Dedifferentiated amniotic fluid mesenchymal stem cell (primary cell): Measurements from ENCODE around the gene DST.

ENCODE experiments used
- DNase-seq: peaks from one replicate; pipeline ENCODE4 v3.0.0-alpha.2; 2016; ENCODE audit errors: extremely low spot score

The DST gene

DNA sequence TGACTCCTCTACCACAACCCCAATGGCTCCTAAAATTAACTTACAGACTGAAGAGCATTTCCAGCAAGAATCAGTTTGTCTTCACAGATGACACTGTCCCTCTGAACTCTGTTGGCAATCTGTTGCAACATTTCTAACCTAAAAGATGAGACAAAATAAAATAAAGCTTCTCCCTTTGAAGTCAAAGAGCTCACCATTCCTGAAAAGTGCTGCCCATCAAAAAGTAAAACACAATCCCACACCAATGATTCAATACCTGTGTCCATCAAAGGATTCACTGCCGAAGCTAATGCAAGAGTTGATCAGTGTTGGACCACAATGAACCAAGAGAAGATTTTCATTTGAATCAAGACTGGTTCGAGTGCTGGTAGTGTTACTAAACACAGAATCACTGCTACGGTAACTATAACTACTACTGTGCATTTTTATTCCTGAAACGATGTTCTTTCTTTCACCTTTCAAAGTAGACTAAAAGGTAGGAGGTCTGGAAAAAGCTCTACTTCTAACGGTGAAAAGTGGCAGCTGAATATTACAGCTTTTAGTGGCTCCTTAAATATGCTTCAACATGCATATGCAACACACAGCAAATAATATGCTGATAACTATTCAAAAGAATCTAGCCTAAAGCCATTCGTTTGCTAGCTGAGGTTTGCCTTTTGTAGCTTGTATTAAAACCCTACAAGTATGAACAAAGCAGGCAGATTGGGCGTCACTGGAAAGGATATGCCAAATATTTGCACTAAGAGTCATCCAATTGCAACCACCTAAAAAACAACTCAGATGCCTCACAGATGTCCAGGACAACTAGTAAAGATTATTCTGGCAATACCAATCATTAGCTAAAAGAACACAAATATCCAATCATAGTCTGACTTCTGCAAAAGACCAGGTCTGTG lies at the start of gene DST:
Gene DST (minus strand): TSS at position 524 of the 896 bp plus-strand sequence.
- peak; percentile 94 for DNase-seq

DNA sequence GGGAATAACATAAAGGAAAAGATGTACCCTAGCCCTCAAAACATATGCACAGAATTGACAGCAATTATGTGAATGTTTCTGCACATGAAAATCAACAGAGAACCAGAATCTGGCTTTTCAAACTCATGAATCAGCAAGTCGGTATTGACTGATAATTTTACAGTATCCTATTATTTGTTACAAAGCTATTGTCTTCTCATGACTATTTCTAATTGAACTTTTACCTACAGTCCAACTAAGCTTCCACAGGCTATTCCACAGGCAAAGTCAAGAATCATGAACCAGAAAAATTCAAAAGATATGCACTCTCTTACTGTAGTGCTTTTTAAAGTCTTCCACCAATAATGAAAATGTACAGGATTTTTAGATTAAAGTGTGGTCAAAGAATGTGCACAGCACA lies 49.1 kb upstream of the DST start:
- no peak for DNase-seq

DNA sequence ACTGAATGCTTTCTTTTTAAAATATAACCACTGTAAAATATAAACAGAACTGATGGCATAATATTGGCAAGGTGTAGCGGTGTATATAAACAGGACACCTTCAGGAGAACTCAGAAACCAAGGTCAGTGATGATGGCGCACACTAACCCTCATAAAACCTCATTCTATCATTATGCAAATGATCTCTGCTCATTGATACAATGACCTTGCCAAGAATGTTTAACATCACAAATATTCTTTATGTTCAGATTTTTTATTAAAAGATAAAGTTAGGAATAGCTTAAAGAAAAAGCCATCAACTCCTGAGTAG lies 48.6 kb upstream of the DST start:
- no peak for DNase-seq

DNA sequence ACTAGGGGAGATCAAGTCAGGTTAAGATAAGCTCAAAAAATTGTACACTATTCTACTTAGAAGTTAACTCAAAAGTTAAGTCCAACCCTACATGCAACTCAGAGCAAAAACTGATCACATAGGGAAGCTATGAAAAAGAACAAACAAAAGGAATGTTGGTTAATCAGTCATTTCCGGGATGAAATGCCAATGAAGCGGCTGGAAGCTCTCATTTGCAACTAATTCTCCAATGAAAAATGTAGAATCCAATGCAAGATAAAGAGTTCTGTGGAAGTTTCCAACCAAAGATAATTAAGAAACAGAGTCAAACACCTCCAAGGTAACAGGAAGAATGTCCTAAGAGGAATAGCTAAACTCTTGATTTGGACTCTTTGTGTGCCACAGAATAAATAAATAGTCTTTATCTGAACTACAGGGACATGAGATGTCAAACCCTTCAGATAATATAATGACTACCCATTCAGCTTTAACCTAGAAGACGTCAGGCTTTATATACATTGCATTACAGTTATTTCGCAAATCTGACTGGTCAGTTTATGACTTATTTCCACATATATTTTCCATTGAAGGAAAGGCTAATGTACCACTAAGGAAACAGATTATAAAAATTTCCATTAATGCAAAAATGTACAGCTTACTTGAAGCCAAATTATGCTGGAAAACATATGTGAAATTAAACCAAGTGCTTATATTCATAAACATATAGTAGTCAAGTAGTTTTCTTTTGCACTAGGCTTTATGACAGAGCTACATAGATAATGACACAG lies 48.0 kb upstream of the DST start:
- peak; percentile 76 for DNase-seq

DNA sequence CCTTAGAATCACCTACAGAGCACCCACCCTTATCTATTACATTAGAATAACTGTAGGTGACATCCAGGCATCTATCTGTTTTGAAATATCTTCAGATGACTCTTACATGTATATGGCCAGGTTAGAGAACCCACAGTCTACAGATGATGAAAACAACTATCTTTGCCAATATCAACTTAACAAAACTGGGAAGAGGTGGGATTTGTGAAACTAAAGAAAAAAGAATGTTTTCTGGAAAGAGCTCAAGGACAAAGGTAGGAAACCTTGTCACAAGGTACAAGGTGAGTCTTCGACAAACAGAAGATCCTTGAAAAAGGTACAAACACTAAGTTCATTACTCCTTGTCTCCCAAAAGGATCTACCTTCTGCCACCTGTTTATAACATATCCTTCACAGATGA lies 47.0 kb upstream of the DST start:
- no peak for DNase-seq

DNA sequence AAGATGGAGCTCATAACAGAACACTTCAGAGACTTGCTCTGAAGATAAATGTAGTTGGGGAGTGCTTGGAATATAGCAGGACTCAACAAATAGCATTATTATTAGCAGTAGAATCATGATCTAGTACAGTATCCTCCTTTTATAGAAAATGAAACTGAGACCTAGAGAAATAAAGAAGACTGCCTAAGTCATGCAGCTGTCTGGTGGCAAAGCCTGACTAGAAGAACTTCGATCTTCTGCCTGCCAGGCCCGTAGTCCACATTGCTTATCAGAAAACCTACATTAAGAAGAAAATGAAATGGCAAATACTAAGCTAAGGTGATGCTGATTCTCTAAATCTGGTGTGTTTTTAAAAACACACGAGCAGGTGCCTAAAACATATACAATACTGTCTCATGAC lies 46.4 kb upstream of the DST start:
- DNase-seq = no peak

DNA sequence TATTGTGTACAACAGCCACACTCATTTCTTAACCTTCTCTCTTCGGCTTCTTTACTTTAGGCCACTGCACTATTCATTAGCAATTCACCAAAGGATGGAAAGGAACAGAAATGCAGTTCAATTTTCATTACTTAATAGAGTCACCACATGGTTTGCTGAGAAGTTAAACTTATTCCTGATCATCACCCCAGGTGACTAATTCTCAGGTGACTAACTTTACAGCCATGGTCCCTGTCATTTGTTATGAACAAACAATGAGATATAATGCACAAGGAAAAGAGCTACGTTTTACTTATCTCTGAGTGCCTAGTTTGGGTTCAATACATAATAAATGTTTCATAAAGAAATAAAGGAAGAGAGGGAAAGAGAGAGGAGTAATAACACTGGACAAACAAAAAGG lies 45.8 kb upstream of the DST start:
- DNase-seq = no peak

DNA sequence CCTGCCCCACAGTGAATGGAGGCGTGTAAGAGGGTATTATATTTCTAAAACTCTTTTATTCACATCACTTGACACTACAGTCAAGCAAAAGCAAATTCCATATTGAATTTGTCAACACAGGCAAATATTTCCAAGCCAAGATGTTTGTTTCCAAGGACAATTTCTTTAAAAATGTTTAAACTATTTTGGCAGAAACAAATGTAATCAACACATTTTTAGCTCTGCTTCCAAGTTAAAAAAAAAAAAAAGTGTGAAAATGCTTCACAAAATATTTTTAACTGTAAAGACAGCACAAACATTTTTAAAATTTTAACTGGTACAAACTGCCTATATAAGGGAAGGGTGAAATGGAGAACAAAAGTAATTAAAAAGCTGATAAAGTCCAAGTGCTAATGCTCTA lies 44.9 kb upstream of the DST start:
- no peak for DNase-seq

DNA sequence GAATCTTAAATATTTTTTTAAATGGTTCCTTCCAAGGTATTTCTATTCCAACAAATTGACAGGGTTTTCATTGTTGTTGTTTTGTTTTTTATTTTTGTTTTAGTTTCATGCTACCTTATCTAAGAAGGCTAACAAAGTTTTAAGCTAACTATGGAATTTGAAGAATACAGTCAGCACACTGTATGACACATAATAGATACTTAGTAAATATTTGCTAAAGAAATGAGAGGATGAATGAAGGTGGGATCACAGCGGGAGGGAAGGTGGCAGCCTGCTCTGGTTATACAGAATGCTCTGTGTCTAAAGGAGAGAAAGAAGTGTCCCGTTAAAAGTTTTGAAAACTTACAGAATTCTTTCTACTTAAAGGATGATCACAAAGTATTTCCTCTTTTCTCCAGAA lies 43.7 kb upstream of the DST start:
- no peak for DNase-seq

DNA sequence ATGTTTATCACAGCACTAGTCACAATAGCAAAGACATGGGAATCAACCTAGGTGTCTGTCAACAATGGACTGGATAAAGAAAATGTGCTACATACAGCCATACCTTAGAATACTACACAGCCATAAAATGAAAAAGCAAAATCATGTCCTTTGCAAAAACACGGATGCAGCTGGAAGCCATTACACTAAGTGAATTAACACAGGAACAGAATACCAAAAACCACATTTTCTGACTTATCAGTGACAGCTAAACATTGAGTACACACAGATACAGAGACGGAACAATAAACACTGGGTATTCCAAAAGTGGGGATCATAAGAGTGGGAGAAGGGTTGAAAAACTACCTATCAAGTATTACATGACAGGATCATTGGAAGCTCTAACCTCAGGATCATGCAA lies 43.3 kb upstream of the DST start:
- no peak for DNase-seq

DNA sequence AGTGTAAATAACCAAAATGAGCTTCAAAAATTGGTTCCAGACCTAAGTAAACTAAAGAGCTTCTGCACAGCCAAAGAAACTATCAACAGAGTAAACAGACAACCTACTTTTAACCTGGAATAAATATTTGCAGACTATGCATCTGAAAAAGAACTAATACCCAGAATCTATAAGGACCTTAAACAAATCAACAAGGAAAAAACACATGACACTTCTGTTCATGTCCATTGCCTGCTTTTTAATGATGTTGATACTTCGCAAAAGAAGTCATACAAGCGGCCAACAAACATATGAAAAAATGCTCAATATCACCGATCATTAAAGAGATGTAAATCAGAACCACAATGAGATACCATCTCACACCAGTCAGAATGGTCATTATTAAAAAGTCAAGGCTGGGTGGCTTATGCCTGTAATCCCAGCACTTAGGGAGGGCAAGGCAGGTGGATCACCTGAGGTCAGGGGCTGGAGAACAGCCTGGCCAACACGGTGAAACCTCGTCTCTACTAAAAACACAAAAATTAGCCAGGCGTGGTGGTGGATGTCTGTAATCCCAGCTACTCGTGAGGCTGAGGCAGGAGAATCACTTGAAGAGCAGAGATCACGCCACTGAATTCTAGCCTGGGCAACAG lies 42.5 kb upstream of the DST start:
- no peak for DNase-seq

DNA sequence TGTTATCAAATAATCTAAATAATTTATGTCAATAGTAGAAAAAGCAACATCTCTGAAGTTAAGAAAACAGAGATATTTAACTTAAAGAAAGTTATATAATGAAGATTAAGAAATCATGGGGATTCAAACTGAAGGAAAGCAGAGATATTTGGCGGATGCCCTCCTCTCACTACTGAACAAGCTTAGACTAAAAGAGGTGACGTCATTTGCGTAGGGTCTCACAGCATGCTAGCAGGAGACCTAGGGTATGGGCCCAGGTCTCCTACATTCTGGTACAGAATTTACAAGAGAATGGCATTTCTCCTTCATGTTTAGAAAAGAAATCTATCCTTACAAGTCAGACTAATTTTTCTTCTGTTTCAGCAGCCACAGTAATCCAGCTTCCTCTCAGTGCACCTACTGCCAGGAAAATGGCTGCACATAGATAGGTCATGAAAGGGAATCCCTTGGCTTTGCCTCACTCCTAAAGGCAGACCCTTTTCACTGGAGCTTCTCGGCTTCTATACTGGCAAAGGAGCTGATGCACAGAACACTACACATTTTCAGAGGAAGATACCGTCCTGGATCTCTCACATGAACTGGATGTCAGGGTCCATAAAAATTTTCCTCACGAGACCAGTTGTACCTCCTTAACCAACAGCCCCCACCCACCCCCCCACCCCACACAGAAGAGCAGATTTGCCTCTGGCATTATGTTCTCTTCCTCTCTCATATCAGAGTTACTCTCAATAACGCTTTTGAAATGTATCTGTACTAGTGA lies 41.8 kb upstream of the DST start:
- no peak for DNase-seq

DNA sequence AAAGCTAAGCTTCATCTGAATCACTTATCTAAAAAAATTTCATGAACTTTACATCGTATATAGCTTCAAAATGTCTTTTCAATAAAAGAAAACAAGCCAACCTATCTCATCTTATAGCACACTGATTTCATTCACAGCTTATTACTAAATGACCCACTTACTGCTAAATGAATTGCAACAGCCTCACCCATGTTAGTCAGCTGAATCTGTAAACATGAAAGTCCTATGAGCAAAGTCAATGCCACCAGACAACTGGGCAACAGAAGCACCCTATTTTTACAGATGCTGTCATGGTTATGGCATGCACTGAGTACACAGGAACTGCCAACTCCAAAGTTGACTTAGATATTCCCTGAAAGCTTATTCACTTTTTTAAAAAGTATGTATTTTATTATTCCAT lies 41.2 kb upstream of the DST start:
- peak; percentile 94 for DNase-seq

DNA sequence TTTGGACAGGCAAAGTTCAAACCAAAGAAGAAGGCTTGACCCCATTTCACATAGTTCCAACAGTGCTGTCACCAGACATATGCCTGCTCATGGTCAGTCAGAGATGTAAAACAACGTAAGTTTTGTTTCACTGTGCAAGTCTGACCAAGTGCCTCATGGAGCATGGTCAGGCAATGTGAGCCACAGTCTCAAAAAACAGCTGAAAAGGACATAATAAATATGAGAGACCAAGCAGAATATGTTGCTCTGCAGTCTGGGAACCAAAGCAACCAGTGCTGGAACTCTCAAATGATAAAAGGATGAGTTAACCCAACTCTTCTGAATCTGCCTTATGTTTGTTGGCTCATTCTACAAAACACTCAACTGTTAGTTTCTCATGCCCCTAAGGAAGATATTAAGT lies 39.9 kb upstream of the DST start:
- no peak for DNase-seq

DNA sequence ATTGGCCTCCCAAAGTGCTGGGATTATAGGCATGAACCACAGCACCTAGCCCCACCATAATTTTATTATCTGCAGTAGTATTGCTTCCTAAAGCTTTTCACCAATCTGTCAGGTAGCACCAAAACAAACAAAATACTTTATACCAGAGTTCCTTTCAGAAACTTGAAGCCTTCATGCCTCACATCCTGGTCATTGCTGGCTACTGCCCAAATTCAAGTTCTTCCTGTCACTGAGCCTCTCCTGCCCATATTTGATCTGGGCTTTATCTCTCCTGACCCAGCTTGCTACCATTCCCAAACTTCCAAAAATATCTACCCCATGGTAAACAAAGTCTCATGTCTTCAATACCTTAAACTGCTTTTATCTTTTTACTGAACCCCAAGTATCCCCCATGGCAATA lies 34.9 kb upstream of the DST start:
- DNase-seq = no peak

DNA sequence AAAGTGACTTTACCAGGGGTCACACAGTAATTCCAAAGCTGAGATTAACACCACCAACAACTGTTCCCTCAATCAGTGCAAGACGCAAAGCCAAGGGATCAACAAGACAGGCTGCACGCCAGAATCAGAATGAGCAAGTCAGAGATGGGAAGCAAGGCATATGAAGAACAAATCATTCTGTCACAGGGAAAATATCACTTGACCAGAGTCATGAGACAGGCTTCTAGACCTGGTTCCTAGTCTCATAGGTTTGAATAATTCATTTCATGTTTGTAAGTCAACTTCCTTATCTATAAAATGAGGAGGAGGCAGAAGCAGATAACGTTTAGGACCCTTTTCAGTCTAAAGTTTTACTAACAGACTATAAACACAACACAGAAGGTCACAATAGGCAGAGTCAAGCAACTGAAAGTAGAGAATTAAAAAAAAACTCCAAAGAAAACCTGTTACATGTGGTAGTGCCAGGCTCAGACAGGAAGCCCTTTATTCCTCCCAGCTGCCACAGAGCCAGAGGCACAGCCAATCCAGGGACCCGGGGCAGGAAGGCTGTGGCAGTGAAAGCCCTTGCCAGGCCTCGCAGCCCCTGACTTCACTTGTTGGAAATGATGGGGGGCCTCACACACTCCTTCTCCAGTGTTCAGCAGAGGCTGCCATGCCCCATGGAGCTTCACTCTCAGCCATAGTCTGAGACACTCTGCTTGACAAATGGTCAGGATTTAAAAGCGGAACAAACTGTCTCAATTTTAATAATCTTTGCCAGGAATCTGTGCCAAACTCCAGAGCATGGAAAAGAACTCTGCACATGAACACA lies 29.2 kb upstream of the DST start:
- no peak for DNase-seq

DNA sequence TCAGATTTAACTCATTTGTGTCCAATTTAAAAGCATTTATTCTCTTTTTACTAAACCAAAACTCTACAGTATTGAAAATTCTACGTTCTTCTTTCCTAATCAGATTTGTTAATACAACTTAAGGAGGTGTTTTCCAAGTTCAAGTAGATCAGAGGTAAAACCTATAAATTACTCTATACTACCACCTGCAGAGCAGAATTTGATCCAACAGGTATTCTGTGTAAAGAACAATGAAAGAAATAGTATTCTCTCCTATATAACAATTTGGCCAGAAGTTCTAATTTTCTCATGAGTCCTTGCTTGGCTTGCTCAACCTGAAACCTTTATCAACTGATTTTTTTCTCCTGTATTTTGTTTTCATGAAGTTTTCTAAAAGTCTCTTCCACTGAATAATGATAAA lies 28.5 kb upstream of the DST start:
- no peak for DNase-seq

DNA sequence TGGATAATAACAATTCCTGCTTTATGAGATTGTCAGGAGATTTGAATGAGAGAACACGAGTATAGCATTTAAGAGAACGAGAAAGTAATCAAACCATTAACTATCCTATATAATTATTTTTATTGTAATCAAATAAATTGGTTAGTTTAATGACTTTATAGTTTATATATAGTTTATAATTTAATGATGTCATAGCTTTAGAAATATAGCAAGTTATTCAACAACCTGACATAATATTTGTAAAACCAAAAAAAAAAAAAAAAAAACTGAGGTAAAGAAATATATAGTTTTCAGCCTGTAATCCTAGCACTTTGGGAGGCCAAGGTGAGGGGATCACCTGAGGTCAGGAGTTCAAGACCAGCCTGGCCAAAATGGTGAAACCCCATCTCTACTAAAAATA lies 26.4 kb upstream of the DST start:
- DNase-seq = no peak

DNA sequence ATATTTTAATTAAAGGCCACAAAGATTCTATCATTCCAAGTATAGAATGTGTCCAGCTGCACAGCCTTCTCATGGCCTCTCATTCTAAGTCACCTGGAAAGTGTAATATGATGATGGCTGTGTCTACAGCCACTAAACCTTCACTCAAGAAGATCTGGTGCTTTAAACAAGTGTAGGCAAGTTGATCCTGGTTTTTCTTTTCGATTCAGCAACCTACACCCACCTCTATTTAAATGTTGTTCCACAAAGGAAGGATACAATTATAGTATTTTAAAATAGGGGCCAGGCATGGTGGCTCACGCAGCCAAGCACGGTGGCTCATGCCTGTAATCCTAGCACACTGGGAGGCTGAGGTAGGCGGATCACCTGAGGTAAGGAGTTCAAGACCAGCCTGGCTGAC lies 25.5 kb upstream of the DST start:
- no peak for DNase-seq

DNA sequence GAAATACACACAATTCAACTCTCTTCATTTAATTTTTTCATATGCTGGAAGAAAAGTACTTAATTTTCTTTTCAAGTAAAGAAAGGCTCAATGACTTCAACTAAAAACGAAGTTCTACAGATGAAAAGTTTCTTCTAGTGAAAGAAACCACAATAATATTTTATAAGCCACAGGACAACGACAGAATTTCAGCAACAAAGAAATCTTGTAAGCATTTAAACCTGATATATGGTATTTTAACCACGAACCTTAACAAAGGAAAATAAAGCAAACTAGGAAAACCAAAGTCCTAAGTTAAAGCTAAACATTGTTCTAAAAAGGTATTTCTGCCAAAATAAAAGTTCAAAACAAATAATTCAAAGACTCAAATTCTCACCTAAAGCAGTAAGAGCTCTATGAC lies 24.6 kb upstream of the DST start:
- DNase-seq = no peak

DNA sequence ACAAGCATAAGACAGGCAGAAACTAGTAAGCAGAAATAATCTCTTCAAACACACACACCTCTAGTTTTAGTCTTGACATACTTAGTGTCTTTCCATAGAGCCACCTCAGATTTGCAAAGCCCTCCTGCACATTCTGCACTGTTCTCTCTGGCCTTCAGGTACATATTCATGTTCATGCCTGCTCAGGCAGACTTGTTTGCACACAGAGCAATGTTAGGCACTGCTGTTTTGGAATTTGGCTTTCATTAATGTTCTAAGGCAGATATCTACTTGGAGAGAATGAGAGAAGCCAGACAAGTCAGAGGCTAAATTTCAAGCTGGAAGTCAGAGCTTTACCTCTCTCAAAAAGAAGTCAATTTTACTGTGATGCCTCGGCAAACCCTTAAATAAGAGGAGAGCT lies 21.3 kb upstream of the DST start:
- DNase-seq = no peak
